Nephron progenitor cell (in vitro differentiated cells): Measurements from ENCODE around the gene TFPI2.

Source experiments
- DNase-seq: peaks from one replicate; pipeline ENCODE4 v3.0.0; 2021
- H3K27ac Mint-ChIP-seq: 2 replicates; pipeline ENCODE4 v1.8.0; 2021; ENCODE audit warnings: mild to moderate bottlenecking, moderate library complexity, mixed read lengths
- H3K27me3 Mint-ChIP-seq: 2 replicates; pipeline ENCODE4 v1.8.0; 2021; ENCODE audit warnings: mild to moderate bottlenecking, low read depth, mixed read lengths; ENCODE audit not compliant: poor library complexity
- H3K36me3 Mint-ChIP-seq: 2 replicates; pipeline ENCODE4 v1.8.0; 2021; ENCODE audit warnings: low read depth, mixed read lengths
- H3K4me1 Mint-ChIP-seq: 2 replicates; pipeline ENCODE4 v1.8.0; 2021; ENCODE audit warnings: mixed read lengths
- H3K4me3 Mint-ChIP-seq: 2 replicates; pipeline ENCODE4 v1.8.0; 2021; ENCODE audit warnings: mild to moderate bottlenecking, moderate library complexity, mixed read lengths
- H3K9me3 Mint-ChIP-seq: 2 replicates; pipeline ENCODE4 v1.8.0; 2021; ENCODE audit warnings: mild to moderate bottlenecking, moderate library complexity, mixed read lengths
- CTCF ChIP-seq: fragments of 200-600 bp; sonication (generic); IDR thresholded peaks from 2 replicates; pipeline ENCODE4 v1.5.0; 2021; ENCODE audit warnings: antibody characterized with exemption

The TFPI2 gene

GRCh38 chr7:93897680-93898079 is 7.1 kb upstream of the TFPI2 start:
- TF ChIP-seq CTCF, result no peak
- no peak for DNase-seq
- Mint-ChIP-seq H3K27me3 (peaks cover 45% of the 10 kb centered on the region), H3K27ac (no peak overlapping the region), H3K4me3 (no peak overlapping the region), H3K9me3 (no peaks in the 10 kb centered on the region), H3K36me3 (no peaks in the 10 kb centered on the region), H3K4me1 (no peaks in the 10 kb centered on the region)

GRCh38 chr7:93895859-93896600 is 5.5 kb upstream of the TFPI2 start:
- Mint-ChIP-seq H3K27ac (no peak overlapping the region), H3K4me3 (no peak overlapping the region), H3K4me1 (peaks cover under 1% of the 10 kb centered on the region), H3K9me3 (no peaks in the 10 kb centered on the region), H3K27me3 (peaks cover 58% of the 10 kb centered on the region), H3K36me3 (no peaks in the 10 kb centered on the region)
- TF ChIP-seq CTCF, result no peak
- DNase-seq, result no peak

GRCh38 chr7:93894966-93895640 is 4.5 kb upstream of the TFPI2 start:
- peaks cover 66% of the 10 kb centered on the region for H3K27me3 Mint-ChIP-seq
- H3K9me3 Mint-ChIP-seq, result no peaks in the 10 kb centered on the region
- DNase-seq, result no peak
- no peak for TF ChIP-seq CTCF
- H3K36me3 Mint-ChIP-seq, result no peaks in the 10 kb centered on the region
- no peak overlapping the region for H3K27ac Mint-ChIP-seq
- H3K4me3 Mint-ChIP-seq, result no peak overlapping the region
- H3K4me1 Mint-ChIP-seq, result peaks cover 6% of the 10 kb centered on the region

DNA sequence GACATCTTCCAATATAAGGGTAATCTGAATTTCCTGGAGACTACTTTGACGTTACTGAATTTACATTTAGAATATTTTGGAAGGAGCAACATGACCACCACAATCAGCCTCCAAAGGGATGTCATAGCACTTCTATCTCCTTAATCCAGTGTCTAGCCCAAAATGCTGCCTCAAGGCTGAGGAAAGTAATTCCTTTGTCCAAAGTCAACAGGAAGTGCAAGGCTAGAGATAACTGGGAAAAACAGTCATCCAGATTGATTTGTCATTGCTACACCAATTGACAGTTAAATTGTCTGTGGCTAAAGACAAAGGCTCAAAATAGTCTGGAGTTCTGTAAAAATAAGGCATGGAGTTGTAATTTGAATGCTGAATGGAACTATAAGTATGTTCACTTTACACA is 3.9 kb upstream of the TFPI2 start:
- DNase-seq, result no peak
- H3K4me1 Mint-ChIP-seq, result peaks cover 13% of the 10 kb centered on the region
- no peak overlapping the region for H3K27ac Mint-ChIP-seq
- peaks cover 67% of the 10 kb centered on the region for H3K27me3 Mint-ChIP-seq
- no peaks in the 10 kb centered on the region for H3K36me3 Mint-ChIP-seq
- H3K4me3 Mint-ChIP-seq, result no peak overlapping the region
- TF ChIP-seq CTCF, result no peak
- no peaks in the 10 kb centered on the region for H3K9me3 Mint-ChIP-seq

DNA sequence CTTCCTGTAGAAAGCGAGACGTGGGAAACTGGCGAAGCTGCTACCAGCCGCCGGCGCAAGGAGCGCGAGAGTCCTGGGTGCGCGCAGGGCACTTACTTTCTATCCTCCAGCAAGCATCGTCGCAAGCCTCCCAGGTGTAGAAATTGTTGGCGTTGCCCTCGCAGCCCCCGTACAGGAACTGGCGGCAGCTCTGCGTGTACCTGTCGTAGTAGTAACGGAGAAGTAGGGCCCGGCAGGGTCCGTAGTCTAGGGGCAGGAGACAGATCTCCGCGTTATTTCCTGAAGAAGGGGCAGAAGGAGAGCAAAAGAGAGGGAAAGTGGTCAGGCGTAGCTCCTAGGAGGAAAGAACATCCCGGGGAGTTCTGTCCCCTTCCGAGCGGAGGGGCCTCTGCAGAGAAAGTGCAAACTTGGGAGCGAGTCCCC is 501 bp downstream of the TFPI2 start:
- no peak for TF ChIP-seq CTCF
- H3K4me3 Mint-ChIP-seq, result peak overlapping the region; percentile 97
- H3K27me3 Mint-ChIP-seq, result peaks cover 78% of the 10 kb centered on the region
- H3K27ac Mint-ChIP-seq, result no peak overlapping the region
- peak; percentile 46 for DNase-seq
- peaks cover 14% of the 10 kb centered on the region for H3K4me1 Mint-ChIP-seq
- H3K36me3 Mint-ChIP-seq, result no peaks in the 10 kb centered on the region
- H3K9me3 Mint-ChIP-seq, result no peaks in the 10 kb centered on the region
